Measurements from ENCODE around the gene SLC39A11. TPM values are rescaled to one million over a fixed set of nuclear protein-coding genes. Genes with fewer than 3 reads are reported as not detected.

The SLC39A11 gene
- total RNA-seq, 1 experiment from 2014 or later, result 15.8 TPM

DNA sequence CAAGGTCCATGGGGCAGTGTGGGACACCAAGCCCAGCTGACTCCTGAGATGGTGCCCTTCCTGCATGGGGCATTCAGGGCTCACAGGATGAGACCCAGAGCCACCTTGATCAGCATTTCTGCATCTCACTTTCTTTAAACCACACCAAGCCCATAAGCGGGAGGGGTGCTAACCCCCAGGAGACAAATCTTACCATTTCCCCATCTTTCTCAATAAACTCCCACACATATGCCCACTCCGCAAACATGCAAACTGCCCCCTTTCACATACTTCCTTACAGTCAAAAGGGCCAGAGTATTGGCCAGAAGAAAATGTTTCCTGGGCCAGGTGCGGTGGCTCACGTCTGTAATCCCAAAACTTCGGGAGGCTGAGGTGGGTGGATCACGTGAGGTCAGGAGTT lies 3.7 kb upstream of the SLC39A11 start:
- intact Hi-C loops (cut with micrococcal nuclease), result no loop called here

DNA sequence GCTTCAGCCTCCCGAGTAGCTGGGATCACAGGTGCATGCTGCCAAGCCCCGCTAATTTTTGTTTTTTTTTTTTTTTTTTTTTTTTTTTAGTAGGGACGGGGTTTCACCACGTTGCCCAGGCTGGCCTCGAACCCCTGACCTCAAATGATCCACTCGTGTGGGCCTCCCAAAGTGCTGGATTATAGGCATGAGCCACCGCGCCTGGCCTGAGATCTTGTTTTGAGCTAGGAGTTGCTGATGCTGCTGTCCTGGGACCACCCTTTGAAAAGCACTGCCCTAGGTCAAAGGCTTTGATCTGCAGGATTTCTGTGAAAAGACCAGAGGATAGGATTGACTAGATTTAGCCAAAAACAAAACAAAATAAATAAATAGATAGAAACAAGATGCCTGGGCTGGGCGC lies 798 bp upstream of the SLC39A11 start:
- intact Hi-C loops (cut with micrococcal nuclease), result loop anchor here (5.0 kb wide), 1 partner anchor 366 kb away; no protein-coding TSS in a partner anchor
- TF ChIP-seq, protein P1, sequence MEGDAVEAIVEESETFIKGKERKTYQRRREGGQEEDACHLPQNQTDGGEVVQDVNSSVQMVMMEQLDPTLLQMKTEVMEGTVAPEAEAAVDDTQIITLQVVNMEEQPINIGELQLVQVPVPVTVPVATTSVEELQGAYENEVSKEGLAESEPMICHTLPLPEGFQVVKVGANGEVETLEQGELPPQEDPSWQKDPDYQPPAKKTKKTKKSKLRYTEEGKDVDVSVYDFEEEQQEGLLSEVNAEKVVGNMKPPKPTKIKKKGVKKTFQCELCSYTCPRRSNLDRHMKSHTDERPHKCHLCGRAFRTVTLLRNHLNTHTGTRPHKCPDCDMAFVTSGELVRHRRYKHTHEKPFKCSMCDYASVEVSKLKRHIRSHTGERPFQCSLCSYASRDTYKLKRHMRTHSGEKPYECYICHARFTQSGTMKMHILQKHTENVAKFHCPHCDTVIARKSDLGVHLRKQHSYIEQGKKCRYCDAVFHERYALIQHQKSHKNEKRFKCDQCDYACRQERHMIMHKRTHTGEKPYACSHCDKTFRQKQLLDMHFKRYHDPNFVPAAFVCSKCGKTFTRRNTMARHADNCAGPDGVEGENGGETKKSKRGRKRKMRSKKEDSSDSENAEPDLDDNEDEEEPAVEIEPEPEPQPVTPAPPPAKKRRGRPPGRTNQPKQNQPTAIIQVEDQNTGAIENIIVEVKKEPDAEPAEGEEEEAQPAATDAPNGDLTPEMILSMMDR (IDR thresholded peaks at IDR 0.05; ENCODE audit: unreplicated experiment), result no peak
- DNase-seq (ENCODE audit: unreplicated experiment), result no peak
- H3K4me3 Mint-ChIP-seq (ENCODE audit: unreplicated experiment), result no peak overlapping the region
- CTCF ChIA-PET, result interaction anchor here (0.7 kb wide), 1 partner anchor 114 kb away, joined by 4 read pairs; no protein-coding TSS in a partner anchor
- H3K27me3 Mint-ChIP-seq (ENCODE audit: insufficient read depth, unreplicated experiment), result peaks cover 14% of the 10 kb centered on the region
- H3K36me3 Mint-ChIP-seq (ENCODE audit: insufficient read depth, unreplicated experiment), result peaks cover 6% of the 10 kb centered on the region
- peaks cover 16% of the 10 kb centered on the region for H3K4me1 Mint-ChIP-seq (ENCODE audit: insufficient read depth, unreplicated experiment)
- H3K27ac Mint-ChIP-seq (ENCODE audit: low read depth, unreplicated experiment), result no peak overlapping the region
- POLR2A ChIA-PET, result no interaction called here
- no TSS peak for BruUV-seq (replicated peaks)
- no peaks in the 10 kb centered on the region for H3K9me3 Mint-ChIP-seq (ENCODE audit: unreplicated experiment)

More for the DNA sequence above, 3.7 kb upstream of the SLC39A11 start:
- TF ChIP-seq, protein P1 (IDR thresholded peaks at IDR 0.05; ENCODE audit: unreplicated experiment), result no peak
- Mint-ChIP-seq H3K27me3 (ENCODE audit: insufficient read depth, unreplicated experiment) (peaks cover 35% of the 10 kb centered on the region), H3K36me3 (ENCODE audit: insufficient read depth, unreplicated experiment) (peaks cover 6% of the 10 kb centered on the region), H3K9me3 (ENCODE audit: unreplicated experiment) (no peaks in the 10 kb centered on the region), H3K4me1 (ENCODE audit: insufficient read depth, unreplicated experiment) (peaks cover 11% of the 10 kb centered on the region), H3K4me3 (ENCODE audit: unreplicated experiment) (no peak overlapping the region), H3K27ac (ENCODE audit: low read depth, unreplicated experiment) (no peak overlapping the region)
- DNase-seq (ENCODE audit: unreplicated experiment), result no peak
- BruUV-seq (replicated peaks), result no TSS peak
- ChIA-PET CTCF (interaction anchor here (0.5 to 0.7 kb wide), 3 partner anchors 138 to 535 kb away, joined by 3 read pairs; no protein-coding TSS in a partner anchor), POLR2A (interaction anchor here (0.7 kb wide), 1 partner anchor 275 kb away, joined by 4 read pairs; no protein-coding TSS in a partner anchor)

DNA sequence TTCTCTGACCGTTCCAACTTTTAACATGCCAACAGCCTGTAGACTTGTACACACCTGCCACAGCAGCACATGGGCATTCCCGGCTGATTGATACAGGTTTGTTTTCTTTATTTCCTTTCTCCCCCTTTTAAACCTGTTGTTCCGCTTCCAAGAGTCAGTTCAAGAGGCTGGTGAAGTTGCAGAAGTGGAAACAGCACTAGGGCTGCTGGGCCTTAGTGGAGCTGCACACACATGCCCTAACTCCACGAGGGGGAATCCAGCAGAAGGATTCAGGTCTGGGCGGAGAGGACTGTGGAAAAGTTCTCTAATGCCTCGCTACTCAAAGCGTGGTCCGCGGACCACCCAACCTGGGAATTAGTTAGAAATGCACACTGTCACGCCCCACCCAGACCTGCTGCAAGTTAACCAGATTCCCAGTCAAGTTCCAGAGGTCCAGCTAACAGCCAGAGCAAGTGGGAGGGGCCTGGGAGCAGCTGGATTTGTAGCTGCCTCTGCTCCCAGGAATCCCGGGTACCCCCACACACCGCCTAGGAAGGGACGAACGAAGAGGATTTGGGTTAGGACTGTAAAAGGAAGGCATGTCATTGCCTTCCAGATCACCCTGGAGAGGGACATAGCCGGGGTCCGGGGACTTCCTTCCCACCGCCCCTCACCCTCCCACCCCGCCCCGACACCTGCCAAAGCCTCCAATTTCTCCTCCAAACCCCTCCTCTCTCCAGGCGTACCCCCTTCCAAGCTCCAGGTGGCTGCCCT lies 542 bp downstream of the SLC39A11 start:
- TF ChIP-seq, protein P1 (IDR thresholded peaks at IDR 0.05; ENCODE audit: unreplicated experiment), result no peak
- peak; percentile 26 for DNase-seq (ENCODE audit: unreplicated experiment)
- H3K27ac Mint-ChIP-seq (ENCODE audit: low read depth, unreplicated experiment), result peak overlapping the region; percentile 93
- intact Hi-C loops (cut with micrococcal nuclease), result loop anchor here (5.0 kb wide), 1 partner anchor 365 kb away; no protein-coding TSS in a partner anchor
- CTCF ChIA-PET, result interaction anchor here (0.5 to 1.0 kb wide), 3 partner anchors 67 to 1611 kb away, joined by 3 to 4 read pairs (median 3); no protein-coding TSS in a partner anchor
- H3K36me3 Mint-ChIP-seq (ENCODE audit: insufficient read depth, unreplicated experiment), result peaks cover 9% of the 10 kb centered on the region
- POLR2A ChIA-PET, result interaction anchor here (0.7 to 1.6 kb wide), 6 partner anchors 11 to 504 kb away, joined by 3 to 4 read pairs (median 3); no protein-coding TSS in a partner anchor
- no peaks in the 10 kb centered on the region for H3K9me3 Mint-ChIP-seq (ENCODE audit: unreplicated experiment)
- peak overlapping the region; percentile 98 for H3K4me3 Mint-ChIP-seq (ENCODE audit: unreplicated experiment)
- peaks cover 14% of the 10 kb centered on the region for H3K27me3 Mint-ChIP-seq (ENCODE audit: insufficient read depth, unreplicated experiment)
- peaks cover 11% of the 10 kb centered on the region for H3K4me1 Mint-ChIP-seq (ENCODE audit: insufficient read depth, unreplicated experiment)
- TSS peak; percentile 59 for BruUV-seq (replicated peaks)

DNA sequence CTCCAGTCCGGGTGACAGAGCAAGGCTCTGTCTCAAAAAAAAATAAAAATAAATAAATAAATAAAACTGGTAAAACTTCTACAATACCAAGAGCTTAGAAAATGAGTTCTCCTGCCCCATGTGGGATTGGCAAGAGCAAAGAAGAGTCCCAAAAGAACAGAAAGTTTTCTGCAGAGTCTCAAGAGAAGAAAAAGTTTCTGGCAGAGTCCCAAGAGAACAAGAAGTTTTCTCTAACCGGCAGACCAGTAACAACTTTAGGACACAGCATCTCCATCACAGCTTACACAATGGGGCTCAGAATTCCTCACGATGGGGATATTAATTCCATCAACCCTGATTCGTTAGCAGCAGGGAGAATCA lies 1.1 kb downstream of the SLC39A11 start:
- intact Hi-C loops (cut with micrococcal nuclease), result loop anchor here (5.0 kb wide), 1 partner anchor 364 kb away; no protein-coding TSS in a partner anchor
- TF ChIP-seq, protein P1 (IDR thresholded peaks at IDR 0.05; ENCODE audit: unreplicated experiment), result no peak
- POLR2A ChIA-PET, result interaction anchor here (0.7 to 1.6 kb wide), 3 partner anchors 26 to 80 kb away, joined by 3 to 4 read pairs (median 3); no protein-coding TSS in a partner anchor

More for the DNA sequence above, 1.1 kb downstream of the SLC39A11 start:
- peak; percentile 3 for DNase-seq (ENCODE audit: unreplicated experiment)
- CTCF ChIA-PET, result interaction anchor here (0.7 to 1.0 kb wide), 2 partner anchors 68 to 98 kb away, joined by 3 to 4 read pairs; no protein-coding TSS in a partner anchor
- Mint-ChIP-seq H3K4me1 (ENCODE audit: insufficient read depth, unreplicated experiment) (peaks cover 11% of the 10 kb centered on the region), H3K27me3 (ENCODE audit: insufficient read depth, unreplicated experiment) (peaks cover 14% of the 10 kb centered on the region), H3K36me3 (ENCODE audit: insufficient read depth, unreplicated experiment) (peaks cover 10% of the 10 kb centered on the region), H3K4me3 (ENCODE audit: unreplicated experiment) (peak overlapping the region; percentile 98), H3K9me3 (ENCODE audit: unreplicated experiment) (no peaks in the 10 kb centered on the region), H3K27ac (ENCODE audit: low read depth, unreplicated experiment) (no peak overlapping the region)
- BruUV-seq (replicated peaks), result no TSS peak
